H1 (cell line): ENCODE measurements around the gene CAMTA1. TPM values are rescaled to one million over a fixed set of nuclear protein-coding genes. Genes with fewer than 3 reads are reported as not detected.

Source experiments
- CTCF ChIA-PET: fragments of 300-600 bp; sonication (Branson Sonifier 250); formaldehyde crosslinking; loops from one replicate; lab custom pipeline; 2021; ENCODE audit not compliant: partially characterized antibody; lab: Charles Lee
- POLR2A ChIA-PET: fragments of 300-600 bp; sonication (Branson Sonifier 250); formaldehyde crosslinking; loops from one replicate; lab custom pipeline; 2021; ENCODE audit warnings: inconsistent platforms; ENCODE audit not compliant: partially characterized antibody; lab: Charles Lee
- DNase-seq, 2 experiments: peaks; one replicate each; pipeline versions ENCODE4 v3.0.0 to v3.0.0-alpha.2; 2010 to 2022; ENCODE audit warnings: low spot score in 2 of 2, low read depth in 1 of 2, mixed read lengths in 1 of 2
- FAIRE-seq: peaks from 2 replicates; lab custom pipeline; 2011; peaks lifted over from hg19 to GRCh38; lab: Jason Lieb, UNC
- H2AFZ ChIP-seq: 2 replicates; pipeline ENCODE4 v1.8.1; 2012; ENCODE audit warnings: low read length, inconsistent platforms
- H2AK5ac ChIP-seq: 2 replicates; pipeline ENCODE4 v1.6.1; 2013; ENCODE audit warnings: low read depth, low read length
- H2BK120ac ChIP-seq: replicated peaks from 2 replicates; pipeline ENCODE3; 2013; ENCODE audit warnings: low read depth, low read length, inconsistent platforms
- H2BK12ac ChIP-seq: 2 replicates; pipeline ENCODE4 v1.6.1; 2013; ENCODE audit warnings: low read depth, low read length
- H2BK15ac ChIP-seq: 2 replicates; pipeline ENCODE4 v1.6.1; 2013; ENCODE audit warnings: low read length
- H2BK20ac ChIP-seq: 2 replicates; pipeline ENCODE4 v1.6.1; 2013; ENCODE audit warnings: low read length
- H2BK5ac ChIP-seq: 2 replicates; pipeline ENCODE4 v1.6.1; 2013; ENCODE audit warnings: low read depth, low read length
- H3K14ac ChIP-seq: 2 replicates; pipeline ENCODE4 v1.6.1; 2013; ENCODE audit warnings: inconsistent platforms; ENCODE audit not compliant: insufficient read length
- H3K18ac ChIP-seq: 2 replicates; pipeline ENCODE4 v1.6.1; 2013; ENCODE audit warnings: low read length; ENCODE audit errors: extremely low read depth
- H3K23ac ChIP-seq: 2 replicates; pipeline ENCODE4 v1.6.1; 2013; ENCODE audit warnings: inconsistent platforms; ENCODE audit not compliant: insufficient read length
- H3K23me2 ChIP-seq: 2 replicates; pipeline ENCODE4 v1.6.1; 2013; ENCODE audit warnings: low read depth, low read length
- H3K27ac ChIP-seq: 2 replicates; pipeline ENCODE4 v1.6.1; 2011; ENCODE audit warnings: low read depth, low read length, inconsistent platforms
- H3K27me3 ChIP-seq, 4 experiments: replicated peaks in 1 of 4; 1 replicate in 1 of 4; 2 replicates in 3 of 4; pipeline versions ENCODE4 v1.6.1 to v1.8.1; 2011 to 2013; ENCODE audit warnings: low read length in 3 of 4, mild to moderate bottlenecking in 3 of 4, inconsistent platforms in 2 of 4, mixed read lengths in 2 of 4, moderate library complexity in 1 of 4; ENCODE audit not compliant: control insufficient read depth in 3 of 4, insufficient read depth in 3 of 4; ENCODE audit errors: extremely low read depth in 1 of 4
- H3K36me3 ChIP-seq, 4 experiments: 2 replicates each; pipeline versions ENCODE4 v1.6.1 to v1.8.1; 2011 to 2013; ENCODE audit warnings: mild to moderate bottlenecking in 4 of 4, low read length in 3 of 4, moderate library complexity in 2 of 4, control low read depth in 1 of 4, inconsistent platforms in 1 of 4; ENCODE audit not compliant: insufficient read depth in 4 of 4, control insufficient read depth in 2 of 4
- H3K4ac ChIP-seq: replicated peaks from 2 replicates; pipeline ENCODE3; 2013; ENCODE audit warnings: low read length, low read depth, mixed read lengths, inconsistent platforms; ENCODE audit not compliant: insufficient read length
- H3K4me1 ChIP-seq, 4 experiments: replicated peaks in 1 of 4; 1 replicate in 1 of 4; 2 replicates in 3 of 4; pipeline versions ENCODE4 v1.6.1 to v1.8.1; 2011 to 2013; ENCODE audit warnings: low read length in 3 of 4, inconsistent platforms in 2 of 4, mixed read lengths in 1 of 4; ENCODE audit not compliant: insufficient read depth in 4 of 4, control insufficient read depth in 3 of 4
- H3K4me2 ChIP-seq, 2 experiments: 2 replicates each; pipeline versions ENCODE4 v1.6.1 to v1.8.1; 2011 to 2013; ENCODE audit warnings: low read depth in 2 of 2, low read length in 2 of 2, control low read depth in 1 of 2, inconsistent platforms in 1 of 2, mild to moderate bottlenecking in 1 of 2; ENCODE audit not compliant: insufficient read depth in 1 of 2
- H3K4me3 ChIP-seq, 4 experiments: fragments of 200-600, 300-600 bp in 1 of 4; sonication (generic), shearing (Covaris generic), sonication (Bioruptor Twin) in 1 of 4; 2 replicates each; pipeline versions ENCODE4 v1.5.1 to v1.8.1; 2011 to 2016; ENCODE audit warnings: low read length in 4 of 4, low read depth in 3 of 4, control low read depth in 2 of 4, inconsistent platforms in 2 of 4, mild to moderate bottlenecking in 2 of 4, mixed read lengths in 1 of 4, moderate library complexity in 1 of 4; ENCODE audit not compliant: insufficient read depth in 2 of 4; ENCODE audit errors: extremely low read depth in 1 of 4
- H3K56ac ChIP-seq: replicated peaks from 2 replicates; pipeline ENCODE3; 2013; ENCODE audit warnings: low read depth, mild to moderate bottlenecking, mixed read lengths, low read length, inconsistent platforms; ENCODE audit not compliant: insufficient read length
- H3K79me1 ChIP-seq: 2 replicates; pipeline ENCODE4 v1.6.1; 2013; ENCODE audit warnings: low read depth, low read length, control low read depth
- H3K79me2 ChIP-seq, 2 experiments: 2 replicates each; pipeline versions ENCODE4 v1.6.1 to v1.8.1; 2012 to 2013; ENCODE audit warnings: low read length in 2 of 2, mild to moderate bottlenecking in 2 of 2, inconsistent platforms in 1 of 2; ENCODE audit not compliant: insufficient read depth in 2 of 2, control insufficient read depth in 1 of 2
- H3K9ac ChIP-seq, 4 experiments: replicated peaks in 1 of 4; 1 replicate in 1 of 4; 2 replicates in 3 of 4; pipeline versions ENCODE4 v1.6.1 to v1.8.1; 2011 to 2013; ENCODE audit warnings: low read depth in 3 of 4, low read length in 3 of 4, control low read depth in 2 of 4, mild to moderate bottlenecking in 2 of 4, moderate library complexity in 2 of 4, inconsistent platforms in 1 of 4; ENCODE audit errors: extremely low read depth in 1 of 4
- H3K9me3 ChIP-seq, 2 experiments: 2 replicates each; pipeline versions ENCODE4 v1.6.1 to v1.8.1; 2012 to 2013; ENCODE audit warnings: mild to moderate bottlenecking in 2 of 2, moderate library complexity in 2 of 2, control low read depth in 1 of 2, inconsistent platforms in 1 of 2, low read depth in 1 of 2, low read length in 1 of 2, mixed read lengths in 1 of 2; ENCODE audit not compliant: insufficient read depth in 2 of 2
- H4K20me1 ChIP-seq, 2 experiments: replicated peaks in 1 of 2; 2 replicates each; pipeline versions ENCODE3 to v1.8.1; 2011 to 2013; ENCODE audit warnings: inconsistent platforms in 2 of 2, low read length in 2 of 2, mild to moderate bottlenecking in 1 of 2; ENCODE audit not compliant: insufficient read depth in 2 of 2, control insufficient read depth in 1 of 2
- H4K5ac ChIP-seq: 2 replicates; pipeline ENCODE4 v1.6.1; 2013; ENCODE audit warnings: low read length, low read depth, mixed read lengths, inconsistent platforms; ENCODE audit not compliant: insufficient read length
- H4K8ac ChIP-seq: 2 replicates; pipeline ENCODE4 v1.8.0; 2013; ENCODE audit warnings: mild to moderate bottlenecking, moderate library complexity, low read length, inconsistent platforms; ENCODE audit not compliant: insufficient read depth; ENCODE audit errors: extremely low read depth
- H4K91ac ChIP-seq: replicated peaks from 2 replicates; pipeline ENCODE3; 2013; ENCODE audit warnings: low read length, mixed read lengths, inconsistent platforms; ENCODE audit not compliant: insufficient read length
- BRCA1 ChIP-seq: IDR thresholded peaks from 2 replicates; pipeline ENCODE4 v1.6.1; 2012; ENCODE audit warnings: low read depth, low read length, improper control_type of control experiment
- CEBPB ChIP-seq: IDR thresholded peaks from 2 replicates; pipeline ENCODE4 v1.6.1; 2012; ENCODE audit warnings: low read depth, low read length
- SIN3A ChIP-seq, 2 experiments: IDR thresholded peaks in 1 of 2; conservative IDR thresholded peaks in 1 of 2; 2 replicates each; pipeline ENCODE4 v1.6.1; 2011 to 2012; ENCODE audit warnings: low read length in 2 of 2, improper control_type of control experiment in 1 of 2, low read depth in 1 of 2, mild to moderate bottlenecking in 1 of 2
- TAF7 ChIP-seq: optimal IDR thresholded peaks from 2 replicates; pipeline ENCODE3; 2011; ENCODE audit warnings: low read depth, mild to moderate bottlenecking, inconsistent platforms, low read length, moderate library complexity, borderline replicate concordance
- WGBS, 2 experiments: shearing (Covaris generic) in 1 of 2; methylation state at CpG; one replicate each; pipeline versions ENCODE4 v1.1.6 to v1.1.7; 2013 to 2015; ENCODE audit warnings: low lambda C conversion rate in 2 of 2, mixed read lengths in 2 of 2, inconsistent platforms in 1 of 2, low coverage in 1 of 2, missing lambda C conversion rate in 1 of 2; ENCODE audit not compliant: insufficient replicate concordance in 2 of 2, insufficient coverage in 1 of 2, insufficient read length in 1 of 2; ENCODE audit errors: extremely low coverage in 1 of 2, missing lambda C conversion rate in 1 of 2; 5-methylcytosine and 5-hydroxymethylcytosine counted together
- polyA plus RNA-seq, 7 experiments: library from polyadenylated mRNA; depleted of rRNA in 3 of 7; stranded (reverse) in 5 of 7; unstranded in 2 of 7; fragments of >200 nt in 5 of 7; fragments of 200-250 nt in 2 of 7; gene quantifications; 1 replicate in 5 of 7; 2 replicates in 1 of 7; 4 replicates in 1 of 7; pipeline versions ENCODE4 v1.2.1 to v1.2.3, GENCODE V29; 2011 to 2013; ENCODE audit warnings: missing spikeins in 2 of 7, mixed read lengths in 2 of 7
- total RNA-seq: library from RNA; stranded (reverse); fragmentation: NEBNext Ultra II Directional; extraction: Animal tissue kit (Norgen Biotek cat#: 25700); gene quantifications from 2 replicates; pipeline ENCODE4 v1.2.1, GENCODE V29; 2021

CAMTA1 gene
- total and polyA plus RNA-seq, 2 of the 8 experiments (the other 6 are each of a cell fraction or from before 2014, with no cell fraction given) = 65.0 to 119 TPM

DNA sequence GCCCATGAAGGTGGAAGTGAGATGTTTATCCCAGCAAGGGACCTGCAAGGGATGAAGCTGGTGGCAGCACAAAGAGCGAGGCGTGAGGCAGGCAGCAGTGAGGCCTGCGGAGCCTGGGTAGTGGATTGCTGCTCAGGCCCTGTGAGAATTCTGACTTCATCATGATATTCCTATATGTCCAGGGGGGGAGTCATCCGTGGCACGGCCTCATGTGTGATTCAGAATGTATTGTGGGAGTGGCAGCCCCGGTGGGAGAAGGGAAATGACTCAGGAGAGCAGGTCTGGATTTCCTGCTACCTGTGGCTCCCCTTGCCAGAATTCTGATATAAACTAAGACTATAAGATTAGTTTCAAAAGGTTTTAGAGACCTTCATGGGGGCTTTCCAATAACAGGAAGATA, 240.9 kb downstream of the CAMTA1 start:
- Histone ChIP-seq H3K79me2 (no peaks in the 10 kb centered on the region), H4K8ac (no peak overlapping the region), H3K4ac (no peak overlapping the region), H3K4me1 (peaks cover 2 to 7% (median 5%) of the 10 kb centered on the region in 4 experiments; a peak in 6 of 7 replicates), H3K4me2 (no peak overlapping the region), H2BK15ac (no peak overlapping the region), H3K9me3 (no peaks in the 10 kb centered on the region), H4K5ac (no peak overlapping the region), H3K4me3 (no peak overlapping the region), H3K18ac (no peak overlapping the region), H3K36me3 (no peaks in the 10 kb centered on the region), H3K23me2 (no peaks in the 10 kb centered on the region), H2AFZ (no peak overlapping the region), H3K79me1 (no peaks in the 10 kb centered on the region), H2AK5ac (no peak overlapping the region), H3K56ac (no peak overlapping the region), H3K14ac (no peak overlapping the region), H3K27me3 (no peaks in the 10 kb centered on the region), H2BK20ac (no peak overlapping the region), H3K23ac (no peak overlapping the region), H2BK120ac (no peak overlapping the region), H3K27ac (no peak overlapping the region), H4K20me1 (no peaks in the 10 kb centered on the region), H2BK5ac (no peak overlapping the region), H2BK12ac (no peak overlapping the region), H3K9ac (no peak overlapping the region), H4K91ac (no peak overlapping the region)
- WGBS, 2 experiments = 91% methylated on average over 6 of the region's 6 CpGs; no CpG with 5 or more reads in 1 of the 2 experiments
- DNase-seq (no peak), FAIRE-seq (no peak)
- POLR2A ChIA-PET = interaction anchor here (0.9 kb wide), 1 partner anchor 10 kb away, joined by 3 read pairs; no protein-coding TSS in a partner anchor
- CTCF ChIA-PET = interaction anchor here (0.9 to 5.0 kb wide), 5 partner anchors 9 to 50 kb away, joined by 3 to 24 read pairs (median 6); no protein-coding TSS in a partner anchor
- TF ChIP-seq BRCA1 = no peak
- TF ChIP-seq SIN3A (conservative IDR thresholded peaks at IDR 0.05 in 1 of 2, IDR thresholded peaks at IDR 0.05 in 1 of 2; ENCODE audit: low read depth in 1 of 2, low read length in 2 of 2) = no peak
- TF ChIP-seq CEBPB = no peak
- no peak for TF ChIP-seq TAF7
